GM12873 (cell line): Measurements from ENCODE around the gene NAE1.

Experiments
- CTCF ChIP-seq: IDR thresholded peaks from 2 replicates; pipeline ENCODE4 v1.5.1; 2012; ENCODE audit warnings: low read depth, mild to moderate bottlenecking, moderate library complexity, low read length, control low read depth; ENCODE audit not compliant: insufficient read depth; ENCODE audit errors: missing control alignments

Gene NAE1

GRCh38 chr16:66844009-66844341 lies 13.2 kb upstream of the NAE1 start:
- no peak for TF ChIP-seq CTCF

DNA sequence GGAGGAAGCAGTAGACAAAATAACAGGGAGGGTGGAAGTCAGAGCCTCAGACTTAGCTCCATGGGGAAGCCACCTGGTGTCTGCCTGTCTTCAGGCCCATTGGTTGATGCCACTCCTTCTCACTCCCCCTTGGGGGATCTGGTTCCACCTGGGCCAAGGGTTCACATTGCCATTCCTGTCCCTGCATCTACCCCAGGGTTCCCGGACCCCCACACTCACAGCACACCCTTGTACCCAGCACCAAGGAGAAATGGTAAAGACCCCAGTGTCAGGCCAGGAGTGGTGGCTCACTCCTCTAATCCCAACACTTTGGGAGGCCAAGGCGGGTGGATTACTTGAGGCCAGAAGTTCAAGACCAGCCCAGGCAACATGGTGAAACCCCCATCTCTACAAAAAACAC lies 12.4 kb upstream of the NAE1 start:
- no peak for TF ChIP-seq CTCF

GRCh38 chr16:66842765-66843164 lies 12.0 kb upstream of the NAE1 start:
- TF ChIP-seq CTCF, result no peak

DNA sequence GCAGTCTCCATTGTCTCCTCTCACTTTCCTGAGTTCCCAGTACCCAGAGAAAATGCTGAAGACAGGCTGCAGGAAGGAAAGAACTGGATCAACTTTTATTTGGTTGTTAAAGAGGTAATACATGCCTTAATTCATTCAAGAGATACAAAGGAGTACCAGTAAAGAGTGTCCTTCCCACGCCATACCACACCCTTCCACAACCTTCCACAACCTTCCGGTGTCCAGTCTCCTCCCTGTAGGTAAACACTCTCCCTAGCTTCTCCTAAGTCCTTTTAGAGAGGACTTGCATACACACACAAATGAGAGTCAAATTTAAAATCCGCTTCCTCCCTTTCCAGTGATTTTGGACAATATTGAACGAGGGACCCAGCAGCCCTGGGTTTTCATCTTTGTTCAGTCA lies 10.6 kb upstream of the NAE1 start:
- TF ChIP-seq CTCF, result no peak

GRCh38 chr16:66840883-66841282 lies 10.1 kb upstream of the NAE1 start:
- no peak for TF ChIP-seq CTCF

DNA sequence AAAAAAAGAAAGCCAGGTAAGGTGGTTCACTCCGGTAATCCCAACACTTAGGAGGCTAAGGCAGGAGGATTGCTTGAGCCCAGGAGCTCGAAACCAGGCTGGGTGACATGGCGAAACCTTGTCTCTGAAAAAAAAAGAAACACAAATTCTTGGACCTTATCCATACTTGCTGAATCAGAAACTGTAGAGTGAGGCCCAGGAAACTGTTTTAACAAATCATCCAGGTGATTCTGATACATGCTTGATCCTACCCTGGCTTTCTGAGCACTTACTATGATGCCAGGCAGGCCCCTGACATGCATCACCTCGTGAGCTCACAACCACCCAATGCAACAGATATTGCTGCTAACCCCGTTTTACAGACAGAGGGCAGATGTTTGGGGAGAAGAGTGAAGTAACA lies 4.0 kb upstream of the NAE1 start:
- no peak for TF ChIP-seq CTCF

GRCh38 chr16:66832661-66833305 lies 2.0 kb upstream of the NAE1 start:
- TF ChIP-seq CTCF, result no peak

DNA sequence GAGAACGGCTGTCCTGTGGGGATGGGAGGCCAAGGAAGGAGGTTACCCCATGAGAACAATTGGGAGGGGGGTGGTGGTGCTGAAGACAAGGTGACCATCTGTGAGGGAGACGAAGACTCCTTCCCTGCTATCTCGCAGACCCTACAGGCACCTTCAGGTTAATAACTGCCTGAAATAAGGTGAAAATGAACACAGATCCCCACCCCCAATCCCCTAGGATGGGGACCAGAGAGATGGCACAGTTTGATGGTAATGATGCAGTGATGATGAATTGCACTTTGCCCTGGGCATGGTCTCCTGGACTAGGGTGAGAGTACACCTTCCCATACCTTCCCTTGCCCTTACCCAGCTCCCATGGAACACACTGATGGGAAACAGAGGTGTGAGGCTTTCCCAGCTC lies 1.4 kb upstream of the NAE1 start:
- no peak for TF ChIP-seq CTCF
